Fibroblast of lung (primary cell): Measurements from ENCODE around the gene GRAMD2A. TPM values are rescaled to one million over a fixed set of nuclear protein-coding genes. Genes with fewer than 3 reads are reported as not detected.

Source experiments
- DNase-seq, 2 donors: peaks; one replicate each; pipeline versions ENCODE4 v3.0.0 to v3.0.0-alpha.2; 2010; ENCODE audit warnings: low read depth in 2 of 2
- H2AFZ ChIP-seq: 2 replicates; pipeline ENCODE4 v1.5.1; 2012; ENCODE audit warnings: low read length, control low read depth, inconsistent platforms
- H3K27ac ChIP-seq: 2 replicates; pipeline ENCODE4 v1.5.1; 2011; ENCODE audit warnings: low read length, control low read depth; ENCODE audit not compliant: insufficient read depth
- H3K27me3 ChIP-seq: 2 replicates; pipeline ENCODE4 v1.5.1; 2011; ENCODE audit warnings: mild to moderate bottlenecking, low read length; ENCODE audit not compliant: control insufficient read depth, insufficient read depth
- H3K36me3 ChIP-seq: 2 replicates; pipeline ENCODE4 v1.5.1; 2011; ENCODE audit warnings: low read length; ENCODE audit not compliant: control insufficient read depth, insufficient read depth
- H3K4me1 ChIP-seq: 2 replicates; pipeline ENCODE4 v1.5.1; 2011; ENCODE audit warnings: low read length; ENCODE audit not compliant: control insufficient read depth, insufficient read depth; ENCODE audit errors: extremely low read depth
- H3K4me2 ChIP-seq: 2 replicates; pipeline ENCODE4 v1.5.1; 2011; ENCODE audit warnings: low read length, control low read depth; ENCODE audit not compliant: insufficient read depth; ENCODE audit errors: extremely low read depth
- H3K4me3 ChIP-seq, 4 experiments: fragments of 200-600 bp in 1 of 4; sonication (generic) in 1 of 4; replicated peaks in 1 of 4; 2 replicates each; pipeline ENCODE4 v1.5.1; 2011 to 2016; ENCODE audit warnings: low read length in 4 of 4, low read depth in 3 of 4, mild to moderate bottlenecking in 3 of 4, control low read depth in 2 of 4, inconsistent platforms in 1 of 4, mixed read lengths in 1 of 4; ENCODE audit not compliant: insufficient read depth in 1 of 4; ENCODE audit errors: control extremely low read depth in 1 of 4
- H3K79me2 ChIP-seq: 2 replicates; pipeline ENCODE4 v1.5.1; 2012; ENCODE audit warnings: mild to moderate bottlenecking, low read length, inconsistent platforms; ENCODE audit not compliant: control insufficient read depth, insufficient read depth
- H3K9ac ChIP-seq: 2 replicates; pipeline ENCODE4 v1.5.1; 2011; ENCODE audit warnings: mild to moderate bottlenecking, low read length, control low read depth; ENCODE audit not compliant: insufficient read depth
- H3K9me3 ChIP-seq: 2 replicates; pipeline ENCODE4 v1.5.1; 2012; ENCODE audit warnings: low read depth, low read length; ENCODE audit not compliant: control insufficient read depth, insufficient read depth
- H4K20me1 ChIP-seq: 2 replicates; pipeline ENCODE4 v1.5.1; 2011; ENCODE audit warnings: low read length; ENCODE audit not compliant: control insufficient read depth, insufficient read depth; ENCODE audit errors: extremely low read depth
- EZH2 ChIP-seq: IDR thresholded peaks from 2 replicates; pipeline ENCODE4 v1.5.1; 2012; ENCODE audit warnings: low read length, control low read depth, mild to moderate bottlenecking; ENCODE audit errors: missing control alignments
- polyA plus RNA-seq, 2 donors: library from polyadenylated mRNA; depleted of rRNA in 1 of 2; stranded (reverse) in 1 of 2; unstranded in 1 of 2; fragments of >200 nt; gene quantifications; 2 replicates each; pipeline ENCODE4 v1.2.1, GENCODE V29; 2011 to 2012; ENCODE audit warnings: missing spikeins in 1 of 2
- total RNA-seq: library from RNA; depleted of rRNA; stranded (reverse); fragments of >200 nt; gene quantifications from 2 replicates; pipeline ENCODE4 v1.2.1, GENCODE V29; 2014
- TF ChIP-seq, protein P1 (sequence below), 2 donors: IDR thresholded peaks in 1 of 2; conservative IDR thresholded peaks in 1 of 2; 1 replicate in 1 of 2; 2 replicates in 1 of 2; pipeline ENCODE4 v1.5.1; 2011 to 2012; ENCODE audit warnings: low read length in 2 of 2, control low read depth in 1 of 2, inconsistent platforms in 1 of 2, low read depth in 1 of 2, mild to moderate bottlenecking in 1 of 2

Gene GRAMD2A
- total and polyA plus RNA-seq, 2 donors (not counting 1 experiment from before 2014, with no cell fraction given) = 0.15 to 0.83 TPM

GRCh38 chr15:72128359-72128758 is 69.2 kb downstream of the GRAMD2A start:
- no peaks in the 10 kb centered on the region for H3K79me2 ChIP-seq
- H3K9ac ChIP-seq = no peak overlapping the region
- H3K9me3 ChIP-seq = no peaks in the 10 kb centered on the region
- no peak overlapping the region for H2AFZ ChIP-seq
- H3K4me1 ChIP-seq = no peaks in the 10 kb centered on the region
- no peaks in the 10 kb centered on the region for H4K20me1 ChIP-seq
- TF ChIP-seq, protein P1, sequence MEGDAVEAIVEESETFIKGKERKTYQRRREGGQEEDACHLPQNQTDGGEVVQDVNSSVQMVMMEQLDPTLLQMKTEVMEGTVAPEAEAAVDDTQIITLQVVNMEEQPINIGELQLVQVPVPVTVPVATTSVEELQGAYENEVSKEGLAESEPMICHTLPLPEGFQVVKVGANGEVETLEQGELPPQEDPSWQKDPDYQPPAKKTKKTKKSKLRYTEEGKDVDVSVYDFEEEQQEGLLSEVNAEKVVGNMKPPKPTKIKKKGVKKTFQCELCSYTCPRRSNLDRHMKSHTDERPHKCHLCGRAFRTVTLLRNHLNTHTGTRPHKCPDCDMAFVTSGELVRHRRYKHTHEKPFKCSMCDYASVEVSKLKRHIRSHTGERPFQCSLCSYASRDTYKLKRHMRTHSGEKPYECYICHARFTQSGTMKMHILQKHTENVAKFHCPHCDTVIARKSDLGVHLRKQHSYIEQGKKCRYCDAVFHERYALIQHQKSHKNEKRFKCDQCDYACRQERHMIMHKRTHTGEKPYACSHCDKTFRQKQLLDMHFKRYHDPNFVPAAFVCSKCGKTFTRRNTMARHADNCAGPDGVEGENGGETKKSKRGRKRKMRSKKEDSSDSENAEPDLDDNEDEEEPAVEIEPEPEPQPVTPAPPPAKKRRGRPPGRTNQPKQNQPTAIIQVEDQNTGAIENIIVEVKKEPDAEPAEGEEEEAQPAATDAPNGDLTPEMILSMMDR (conservative IDR thresholded peaks at IDR 0.05 in 1 of 2, IDR thresholded peaks at IDR 0.05 in 1 of 2; ENCODE audit: low read depth in 1 of 2, low read length in 2 of 2) = no peak
- no peak for TF ChIP-seq EZH2
- H3K36me3 ChIP-seq = no peaks in the 10 kb centered on the region
- no peak for DNase-seq
- H3K27me3 ChIP-seq = no peaks in the 10 kb centered on the region
- H3K4me2 ChIP-seq = no peak overlapping the region
- H3K27ac ChIP-seq = no peak overlapping the region
- H3K4me3 ChIP-seq = no peak overlapping the region

DNA sequence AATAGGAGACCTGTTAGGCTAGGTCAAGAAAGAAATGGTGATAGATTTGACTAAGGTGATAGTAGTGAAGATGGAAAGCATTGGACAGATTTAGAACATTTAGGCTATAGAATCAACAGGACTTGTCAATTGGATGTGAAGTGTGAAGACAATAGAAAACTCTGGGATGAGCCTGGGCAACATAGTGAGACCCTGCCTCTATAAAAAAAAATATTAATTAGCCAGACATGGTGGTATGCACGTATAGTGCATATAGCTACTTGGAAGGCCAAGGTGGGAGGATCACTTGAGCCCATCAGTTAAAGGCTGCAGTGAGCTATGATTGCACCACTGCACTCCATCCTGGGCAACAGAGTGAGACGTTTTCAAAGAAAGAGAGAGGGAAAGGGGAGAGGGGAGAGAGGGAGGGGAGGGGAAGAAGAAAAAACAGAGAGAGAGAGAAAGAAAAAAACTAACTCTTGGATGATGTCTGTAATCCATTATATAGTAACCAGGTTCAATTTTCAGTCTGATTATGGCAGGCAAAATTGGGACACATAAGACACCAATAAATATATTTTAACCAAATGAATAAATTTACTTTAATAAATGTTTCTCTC is 69.8 kb downstream of the GRAMD2A start:
- Histone ChIP-seq H3K36me3 (no peaks in the 10 kb centered on the region), H3K9ac (no peak overlapping the region), H2AFZ (no peak overlapping the region), H3K4me1 (no peaks in the 10 kb centered on the region), H3K4me2 (no peak overlapping the region), H3K79me2 (no peaks in the 10 kb centered on the region), H3K9me3 (no peaks in the 10 kb centered on the region), H3K27ac (no peak overlapping the region), H4K20me1 (no peaks in the 10 kb centered on the region), H3K4me3 (no peak overlapping the region), H3K27me3 (no peaks in the 10 kb centered on the region)
- no peak for TF ChIP-seq EZH2
- TF ChIP-seq, protein P1 (conservative IDR thresholded peaks at IDR 0.05 in 1 of 2, IDR thresholded peaks at IDR 0.05 in 1 of 2; ENCODE audit: low read depth in 1 of 2, low read length in 2 of 2) = no peak
- DNase-seq = no peak

DNA sequence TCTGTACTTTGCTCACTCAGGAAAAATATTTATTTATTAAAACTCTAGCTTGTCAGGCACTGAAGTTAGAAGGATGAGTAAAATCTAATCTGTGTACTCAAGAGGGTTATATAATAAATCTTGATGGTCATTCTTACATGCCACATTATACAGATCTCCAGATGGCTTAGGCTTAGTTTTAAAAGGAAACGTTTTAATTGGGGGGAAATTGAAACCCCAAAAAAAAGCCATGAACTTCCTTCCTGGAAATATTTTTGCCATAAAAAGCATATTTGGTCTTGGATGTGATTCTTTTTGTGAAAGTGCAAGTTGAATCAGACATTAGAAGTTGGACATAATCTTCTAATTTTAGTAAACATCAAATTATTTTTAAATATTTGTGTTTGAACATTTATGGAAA is 73.4 kb downstream of the GRAMD2A start:
- Histone ChIP-seq H4K20me1 (no peaks in the 10 kb centered on the region), H3K27ac (no peak overlapping the region), H3K9ac (no peak overlapping the region), H3K36me3 (no peaks in the 10 kb centered on the region), H3K27me3 (no peaks in the 10 kb centered on the region), H3K9me3 (no peaks in the 10 kb centered on the region), H3K4me3 (no peak overlapping the region), H2AFZ (no peak overlapping the region), H3K4me1 (no peaks in the 10 kb centered on the region), H3K4me2 (no peak overlapping the region), H3K79me2 (no peaks in the 10 kb centered on the region)
- DNase-seq = no peak
- TF ChIP-seq, protein P1 (conservative IDR thresholded peaks at IDR 0.05 in 1 of 2, IDR thresholded peaks at IDR 0.05 in 1 of 2; ENCODE audit: low read depth in 1 of 2, low read length in 2 of 2) = no peak
- TF ChIP-seq EZH2 = no peak
